GM12878 (cell line): Measurements from ENCODE around the gene PLCD1. TPM values are rescaled to one million over a fixed set of nuclear protein-coding genes. Genes with fewer than 3 reads are reported as not detected.

Source experiments
- BACH1 ChIP-seq: fragments of 450-650 bp; IDR thresholded peaks from 2 replicates; pipeline ENCODE4 v1.6.1; 2017; ENCODE audit warnings: mild to moderate bottlenecking, borderline replicate concordance
- BMI1 ChIP-seq: fragments of 450-650 bp; IDR thresholded peaks from 2 replicates; pipeline ENCODE4 v1.6.1; 2016; ENCODE audit warnings: mild to moderate bottlenecking, moderate library complexity, borderline replicate concordance
- BRCA1 ChIP-seq: IDR thresholded peaks from 2 replicates; pipeline ENCODE4 v1.6.1; 2011; ENCODE audit warnings: low read depth, low read length, improper control_type of control experiment
- E4F1 ChIP-seq: fragments of 450-650 bp; IDR thresholded peaks from 2 replicates; pipeline ENCODE4 v1.6.1; 2018; ENCODE audit warnings: borderline replicate concordance, mild to moderate bottlenecking; ENCODE audit not compliant: partially characterized antibody
- HCFC1 ChIP-seq: fragments of 150-350 bp; IDR thresholded peaks from 2 replicates; pipeline ENCODE4 v1.6.1; 2014; ENCODE audit warnings: low read length
- MTA2 ChIP-seq: fragments of 450-650 bp; IDR thresholded peaks from 2 replicates; pipeline ENCODE4 v1.6.1; 2016; ENCODE audit warnings: low read depth, mild to moderate bottlenecking, moderate library complexity
- NBN ChIP-seq: fragments of 450-650 bp; IDR thresholded peaks from 2 replicates; pipeline ENCODE4 v1.6.1; 2016
- POLR2A ChIP-seq: IDR thresholded peaks from 2 replicates; pipeline ENCODE4 v1.6.1; 2011; ENCODE audit warnings: low read depth, mild to moderate bottlenecking, low read length
- POLR2AphosphoS2 ChIP-seq: IDR thresholded peaks from 2 replicates; pipeline ENCODE4 v1.6.1; 2011; ENCODE audit warnings: low read depth, mild to moderate bottlenecking, low read length, improper control_type of control experiment, moderate library complexity
- SKIL ChIP-seq: fragments of 450-650 bp; IDR thresholded peaks from 2 replicates; pipeline ENCODE4 v1.6.1; 2017; ENCODE audit warnings: mild to moderate bottlenecking, low read depth, inconsistent platforms; ENCODE audit not compliant: poor library complexity, severe bottlenecking
- TBL1XR1 ChIP-seq: IDR thresholded peaks from 2 replicates; pipeline ENCODE4 v1.6.1; 2012; ENCODE audit warnings: low read depth, low read length, improper control_type of control experiment
- polyA plus RNA-seq, 11 experiments: library from polyadenylated mRNA; depleted of rRNA in 4 of 11; unstranded in 6 of 11; stranded (reverse) in 5 of 11; fragments of >200 nt; fragmentation: Nextera tagmentation in 4 of 11; fragmentation: Illumina TruSeq in 1 of 11; extraction: Ambion mirVana in 4 of 11; extraction: Trizol in 1 of 11; gene quantifications; 1 replicate in 1 of 11; 2 replicates in 10 of 11; pipeline versions ENCODE4 v1.2.1 to v1.2.3, GENCODE V29; 2011 to 2016; ENCODE audit warnings: inconsistent platforms in 2 of 11, missing spikeins in 2 of 11, low read depth in 1 of 11
- total RNA-seq, 4 experiments: library from RNA; depleted of rRNA in 3 of 4; stranded (reverse); fragments of >200 nt in 3 of 4; fragmentation: Illumina TruSeq in 1 of 4; extraction: Trizol in 1 of 4; gene quantifications; 2 replicates each; pipeline versions ENCODE4 v1.2.1 to v1.2.3, GENCODE V29; 2013 to 2021
- TF ChIP-seq, protein P1 (sequence below): fragments of 450-650 bp; conservative IDR thresholded peaks from 2 replicates; pipeline ENCODE4 v1.6.1; 2017; ENCODE audit warnings: mild to moderate bottlenecking, moderate library complexity
- TF ChIP-seq, protein P2 (sequence below): fragments of 450-650 bp; IDR thresholded peaks from 2 replicates; pipeline ENCODE4 v1.6.1; 2016; ENCODE audit warnings: mild to moderate bottlenecking, moderate library complexity, borderline replicate concordance
- TF ChIP-seq, protein P3 (sequence below): IDR thresholded peaks from 2 replicates; pipeline ENCODE4 v1.6.1; 2012; ENCODE audit warnings: mild to moderate bottlenecking, low read depth, low read length

PLCD1 gene
- total and polyA plus RNA-seq, 10 of the 15 experiments (the other 5 are each of a cell fraction or from before 2014, with no cell fraction given), result 0.20 to 3.9 (median 1.2) TPM; not detected in 1

DNA sequence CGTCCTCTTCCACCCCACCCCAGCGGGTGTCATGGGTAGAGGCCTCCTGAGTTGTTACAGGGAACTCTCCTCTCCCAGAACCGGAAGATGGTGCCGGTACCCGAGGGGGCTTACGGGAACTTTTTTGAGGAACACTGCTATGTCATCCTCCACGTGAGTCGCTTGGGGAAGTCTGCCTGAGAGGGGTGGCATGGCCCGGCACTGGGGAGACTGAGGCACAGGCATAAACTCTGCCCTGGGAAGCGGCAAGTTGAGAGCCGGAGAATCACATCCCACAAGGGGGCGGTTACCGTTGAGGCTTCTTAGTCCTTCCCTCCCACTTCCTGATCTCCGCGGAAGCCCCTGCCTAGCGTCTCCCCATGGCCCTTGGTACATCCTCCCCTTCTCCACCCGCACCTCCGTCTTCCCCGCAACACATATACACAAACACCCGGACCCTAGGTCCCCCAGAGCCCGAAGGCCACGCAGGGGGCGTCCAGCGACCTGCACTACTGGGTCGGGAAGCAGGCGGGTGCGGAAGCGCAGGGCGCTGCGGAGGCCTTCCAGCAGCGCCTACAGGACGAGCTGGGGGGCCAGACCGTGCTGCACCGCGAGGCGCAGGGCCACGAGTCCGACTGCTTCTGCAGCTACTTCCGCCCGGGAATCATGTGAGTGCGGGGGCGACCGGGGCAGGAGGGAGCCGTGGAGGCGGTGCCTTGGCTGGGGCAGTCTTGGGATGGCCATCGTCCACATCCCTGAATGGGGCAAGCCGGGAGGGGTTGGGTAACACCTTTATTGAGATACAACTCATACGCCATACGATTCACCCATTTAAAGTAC lies 35.4 kb downstream of the PLCD1 start (continued):
- TF ChIP-seq SKIL, result no peak
- TF ChIP-seq, protein P1, sequence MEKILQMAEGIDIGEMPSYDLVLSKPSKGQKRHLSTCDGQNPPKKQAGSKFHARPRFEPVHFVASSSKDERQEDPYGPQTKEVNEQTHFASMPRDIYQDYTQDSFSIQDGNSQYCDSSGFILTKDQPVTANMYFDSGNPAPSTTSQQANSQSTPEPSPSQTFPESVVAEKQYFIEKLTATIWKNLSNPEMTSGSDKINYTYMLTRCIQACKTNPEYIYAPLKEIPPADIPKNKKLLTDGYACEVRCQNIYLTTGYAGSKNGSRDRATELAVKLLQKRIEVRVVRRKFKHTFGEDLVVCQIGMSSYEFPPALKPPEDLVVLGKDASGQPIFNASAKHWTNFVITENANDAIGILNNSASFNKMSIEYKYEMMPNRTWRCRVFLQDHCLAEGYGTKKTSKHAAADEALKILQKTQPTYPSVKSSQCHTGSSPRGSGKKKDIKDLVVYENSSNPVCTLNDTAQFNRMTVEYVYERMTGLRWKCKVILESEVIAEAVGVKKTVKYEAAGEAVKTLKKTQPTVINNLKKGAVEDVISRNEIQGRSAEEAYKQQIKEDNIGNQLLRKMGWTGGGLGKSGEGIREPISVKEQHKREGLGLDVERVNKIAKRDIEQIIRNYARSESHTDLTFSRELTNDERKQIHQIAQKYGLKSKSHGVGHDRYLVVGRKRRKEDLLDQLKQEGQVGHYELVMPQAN, result peak; percentile 66
- TF ChIP-seq E4F1, result peak; percentile 48
- TF ChIP-seq, protein P2, sequence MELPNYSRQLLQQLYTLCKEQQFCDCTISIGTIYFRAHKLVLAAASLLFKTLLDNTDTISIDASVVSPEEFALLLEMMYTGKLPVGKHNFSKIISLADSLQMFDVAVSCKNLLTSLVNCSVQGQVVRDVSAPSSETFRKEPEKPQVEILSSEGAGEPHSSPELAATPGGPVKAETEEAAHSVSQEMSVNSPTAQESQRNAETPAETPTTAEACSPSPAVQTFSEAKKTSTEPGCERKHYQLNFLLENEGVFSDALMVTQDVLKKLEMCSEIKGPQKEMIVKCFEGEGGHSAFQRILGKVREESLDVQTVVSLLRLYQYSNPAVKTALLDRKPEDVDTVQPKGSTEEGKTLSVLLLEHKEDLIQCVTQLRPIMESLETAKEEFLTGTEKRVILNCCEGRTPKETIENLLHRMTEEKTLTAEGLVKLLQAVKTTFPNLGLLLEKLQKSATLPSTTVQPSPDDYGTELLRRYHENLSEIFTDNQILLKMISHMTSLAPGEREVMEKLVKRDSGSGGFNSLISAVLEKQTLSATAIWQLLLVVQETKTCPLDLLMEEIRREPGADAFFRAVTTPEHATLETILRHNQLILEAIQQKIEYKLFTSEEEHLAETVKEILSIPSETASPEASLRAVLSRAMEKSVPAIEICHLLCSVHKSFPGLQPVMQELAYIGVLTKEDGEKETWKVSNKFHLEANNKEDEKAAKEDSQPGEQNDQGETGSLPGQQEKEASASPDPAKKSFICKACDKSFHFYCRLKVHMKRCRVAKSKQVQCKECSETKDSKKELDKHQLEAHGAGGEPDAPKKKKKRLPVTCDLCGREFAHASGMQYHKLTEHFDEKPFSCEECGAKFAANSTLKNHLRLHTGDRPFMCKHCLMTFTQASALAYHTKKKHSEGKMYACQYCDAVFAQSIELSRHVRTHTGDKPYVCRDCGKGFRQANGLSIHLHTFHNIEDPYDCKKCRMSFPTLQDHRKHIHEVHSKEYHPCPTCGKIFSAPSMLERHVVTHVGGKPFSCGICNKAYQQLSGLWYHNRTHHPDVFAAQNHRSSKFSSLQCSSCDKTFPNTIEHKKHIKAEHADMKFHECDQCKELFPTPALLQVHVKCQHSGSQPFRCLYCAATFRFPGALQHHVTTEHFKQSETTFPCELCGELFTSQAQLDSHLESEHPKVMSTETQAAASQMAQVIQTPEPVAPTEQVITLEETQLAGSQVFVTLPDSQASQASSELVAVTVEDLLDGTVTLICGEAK, result peak; percentile 83
- TF ChIP-seq NBN, result peak; percentile 58
- TF ChIP-seq TBL1XR1, result no peak
- TF ChIP-seq BMI1, result no peak
- no peak for TF ChIP-seq MTA2
- peak; percentile 99 for TF ChIP-seq POLR2A
- TF ChIP-seq HCFC1, result no peak
- TF ChIP-seq POLR2AphosphoS2, result peak; percentile 72
- no peak for TF ChIP-seq BRCA1
- TF ChIP-seq, protein P3, sequence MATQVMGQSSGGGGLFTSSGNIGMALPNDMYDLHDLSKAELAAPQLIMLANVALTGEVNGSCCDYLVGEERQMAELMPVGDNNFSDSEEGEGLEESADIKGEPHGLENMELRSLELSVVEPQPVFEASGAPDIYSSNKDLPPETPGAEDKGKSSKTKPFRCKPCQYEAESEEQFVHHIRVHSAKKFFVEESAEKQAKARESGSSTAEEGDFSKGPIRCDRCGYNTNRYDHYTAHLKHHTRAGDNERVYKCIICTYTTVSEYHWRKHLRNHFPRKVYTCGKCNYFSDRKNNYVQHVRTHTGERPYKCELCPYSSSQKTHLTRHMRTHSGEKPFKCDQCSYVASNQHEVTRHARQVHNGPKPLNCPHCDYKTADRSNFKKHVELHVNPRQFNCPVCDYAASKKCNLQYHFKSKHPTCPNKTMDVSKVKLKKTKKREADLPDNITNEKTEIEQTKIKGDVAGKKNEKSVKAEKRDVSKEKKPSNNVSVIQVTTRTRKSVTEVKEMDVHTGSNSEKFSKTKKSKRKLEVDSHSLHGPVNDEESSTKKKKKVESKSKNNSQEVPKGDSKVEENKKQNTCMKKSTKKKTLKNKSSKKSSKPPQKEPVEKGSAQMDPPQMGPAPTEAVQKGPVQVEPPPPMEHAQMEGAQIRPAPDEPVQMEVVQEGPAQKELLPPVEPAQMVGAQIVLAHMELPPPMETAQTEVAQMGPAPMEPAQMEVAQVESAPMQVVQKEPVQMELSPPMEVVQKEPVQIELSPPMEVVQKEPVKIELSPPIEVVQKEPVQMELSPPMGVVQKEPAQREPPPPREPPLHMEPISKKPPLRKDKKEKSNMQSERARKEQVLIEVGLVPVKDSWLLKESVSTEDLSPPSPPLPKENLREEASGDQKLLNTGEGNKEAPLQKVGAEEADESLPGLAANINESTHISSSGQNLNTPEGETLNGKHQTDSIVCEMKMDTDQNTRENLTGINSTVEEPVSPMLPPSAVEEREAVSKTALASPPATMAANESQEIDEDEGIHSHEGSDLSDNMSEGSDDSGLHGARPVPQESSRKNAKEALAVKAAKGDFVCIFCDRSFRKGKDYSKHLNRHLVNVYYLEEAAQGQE, result no peak
- TF ChIP-seq BACH1, result 0 out of 2 replicates have a peak, but pooled peaks have one; percentile 54
